DND-41 (cell line): ENCODE results near the gene KIAA0040.

Experiments used
- ATAC-seq: fragments of 200-7000 bp; cut with Tn5 transposase; 3 replicates; pipeline ENCODE4 v1.9.1; 2021; ENCODE audit warnings: low read depth; ENCODE audit not compliant: insufficient read depth
- DNase-seq: peaks from one replicate; pipeline ENCODE4 v3.0.0-alpha.2; 2020
- H2AFZ ChIP-seq: 2 replicates; pipeline ENCODE4 v1.6.0; 2012; ENCODE audit warnings: low read depth, low read length
- H3K27ac ChIP-seq: 2 replicates; pipeline ENCODE4 v1.5.1; 2012; ENCODE audit warnings: low read length, inconsistent platforms
- H3K27me3 ChIP-seq: fragments of 200-600 bp; sonication (generic); 2 replicates; pipeline ENCODE4 v1.6.0; 2012; ENCODE audit warnings: low read length, mild to moderate bottlenecking, inconsistent platforms; ENCODE audit not compliant: insufficient read depth, poor library complexity
- H3K36me3 ChIP-seq: 2 replicates; pipeline ENCODE4 v1.5.1; 2012; ENCODE audit warnings: low read length, inconsistent platforms; ENCODE audit not compliant: insufficient read depth
- H3K4me1 ChIP-seq: 2 replicates; pipeline ENCODE4 v1.5.1; 2012; ENCODE audit warnings: mild to moderate bottlenecking, low read length; ENCODE audit not compliant: insufficient read depth
- H3K4me2 ChIP-seq: 2 replicates; pipeline ENCODE4 v1.6.0; 2012; ENCODE audit warnings: mild to moderate bottlenecking, moderate library complexity, low read length, inconsistent platforms; ENCODE audit not compliant: insufficient read depth
- H3K4me3 ChIP-seq, 2 experiments: fragments of 200-600 bp in 1 of 2; shearing (Covaris generic) in 1 of 2; 2 replicates each; pipeline ENCODE4 v1.5.1; 2012 to 2016; ENCODE audit warnings: inconsistent platforms in 2 of 2, low read length in 2 of 2, mild to moderate bottlenecking in 2 of 2, low read depth in 1 of 2, moderate library complexity in 1 of 2
- H3K79me2 ChIP-seq: 2 replicates; pipeline ENCODE4 v1.6.0; 2012; ENCODE audit warnings: low read length, inconsistent platforms; ENCODE audit not compliant: insufficient read depth
- H3K9ac ChIP-seq: 2 replicates; pipeline ENCODE4 v1.6.0; 2012; ENCODE audit warnings: low read depth, mild to moderate bottlenecking, inconsistent platforms, low read length, moderate library complexity
- H3K9me3 ChIP-seq: 2 replicates; pipeline ENCODE4 v1.5.1; 2012; ENCODE audit warnings: low read length, moderate library complexity, mild to moderate bottlenecking, inconsistent platforms; ENCODE audit not compliant: insufficient read depth, severe bottlenecking
- H4K20me1 ChIP-seq: 2 replicates; pipeline ENCODE4 v1.6.0; 2012; ENCODE audit warnings: low read length; ENCODE audit not compliant: insufficient read depth
- CTCF ChIP-seq: IDR thresholded peaks from 2 replicates; pipeline ENCODE4 v1.5.1; 2012; ENCODE audit warnings: borderline replicate concordance, low read length, moderate library complexity, mild to moderate bottlenecking; ENCODE audit not compliant: poor library complexity, severe bottlenecking; ENCODE audit errors: extremely low read depth
- EZH2 ChIP-seq: IDR thresholded peaks from 3 replicates; pipeline ENCODE4 v1.6.1; 2012; ENCODE audit warnings: borderline replicate concordance, low read depth, mild to moderate bottlenecking, moderate library complexity, low read length, inconsistent platforms; ENCODE audit not compliant: severe bottlenecking

Gene KIAA0040

DNA sequence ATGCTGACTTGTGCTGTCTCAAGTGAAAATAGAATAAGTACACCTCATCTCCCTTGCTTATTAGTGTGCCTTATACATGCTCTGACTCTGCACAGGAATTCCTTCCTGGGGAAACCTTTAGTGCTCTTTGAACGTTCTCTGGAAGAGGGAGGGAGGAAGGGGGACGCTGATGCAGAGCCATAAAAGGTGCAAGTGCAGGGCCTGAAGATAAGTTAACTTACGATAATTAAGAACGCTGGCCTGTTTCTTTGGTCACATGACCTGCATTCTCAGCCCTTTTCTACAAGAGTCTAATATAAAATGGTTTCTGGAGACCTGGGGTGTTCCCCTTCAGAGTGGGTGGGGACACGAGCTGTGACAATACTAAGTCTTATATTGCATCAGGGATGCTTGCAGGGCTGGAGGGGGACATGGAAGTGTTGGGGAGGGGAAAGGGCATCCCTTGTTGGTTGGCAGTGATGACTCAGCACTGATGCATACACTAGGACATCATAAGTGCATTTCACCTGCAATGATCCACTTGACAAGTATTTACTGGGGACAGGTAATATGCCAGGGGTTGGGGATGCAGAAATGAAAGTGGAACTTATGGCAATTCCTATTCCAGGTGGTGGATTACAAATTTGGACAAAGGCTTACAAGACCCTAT lies 26.3 kb upstream of the KIAA0040 start:
- no peak overlapping the region for H3K4me2 ChIP-seq
- H3K79me2 ChIP-seq: no peaks in the 10 kb centered on the region
- no peak overlapping the region for H2AFZ ChIP-seq
- DNase-seq: no peak
- ATAC-seq: no peak
- no peaks in the 10 kb centered on the region for H3K27me3 ChIP-seq
- TF ChIP-seq EZH2 (no peak), CTCF (no peak)
- no peaks in the 10 kb centered on the region for H3K36me3 ChIP-seq
- no peak overlapping the region for H3K9ac ChIP-seq
- H3K4me1 ChIP-seq: no peaks in the 10 kb centered on the region
- H3K9me3 ChIP-seq: no peaks in the 10 kb centered on the region
- H3K4me3 ChIP-seq: no peak overlapping the region
- H4K20me1 ChIP-seq: no peaks in the 10 kb centered on the region
- H3K27ac ChIP-seq: no peak overlapping the region

- Histone ChIP-seq H3K27me3 (no peaks in the 10 kb centered on the region), H3K4me2 (no peak overlapping the region), H3K36me3 (no peaks in the 10 kb centered on the region), H3K4me3 (no peak overlapping the region), H3K27ac (no peak overlapping the region), H4K20me1 (no peaks in the 10 kb centered on the region), H3K9me3 (no peaks in the 10 kb centered on the region), H3K4me1 (no peaks in the 10 kb centered on the region), H2AFZ (no peak overlapping the region), H3K9ac (no peak overlapping the region), H3K79me2 (no peaks in the 10 kb centered on the region)
- no peak for TF ChIP-seq CTCF
- ATAC-seq: no peak
- DNase-seq: no peak
Observed at GRCh38 chr1:175217721-175218531, 25.4 kb upstream of the KIAA0040 start.

GRCh38 chr1:175216444-175216843 lies 23.9 kb upstream of the KIAA0040 start:
- H3K4me2 ChIP-seq: no peak overlapping the region
- DNase-seq (no peak), ATAC-seq (no peak)
- no peaks in the 10 kb centered on the region for H3K79me2 ChIP-seq
- H2AFZ ChIP-seq: no peak overlapping the region
- no peaks in the 10 kb centered on the region for H3K27me3 ChIP-seq
- no peak overlapping the region for H3K27ac ChIP-seq
- no peak overlapping the region for H3K9ac ChIP-seq
- peaks cover 11% of the 10 kb centered on the region for H3K4me1 ChIP-seq
- TF ChIP-seq EZH2 (no peak), CTCF (no peak)
- H3K9me3 ChIP-seq: no peaks in the 10 kb centered on the region
- no peak overlapping the region for H3K4me3 ChIP-seq
- H4K20me1 ChIP-seq: no peaks in the 10 kb centered on the region
- H3K36me3 ChIP-seq: no peaks in the 10 kb centered on the region
